HFF-Myc (cell line): ENCODE data around the gene HEPHL1.

Source experiments
- DNase-seq: peaks from one replicate; pipeline ENCODE4 v3.0.0-alpha.2; 2011; ENCODE audit warnings: low read depth; ENCODE audit errors: extremely low read depth
- H3K4me3 ChIP-seq: replicated peaks from 2 replicates; pipeline ENCODE4 v1.5.1; 2011; ENCODE audit warnings: low read depth, mild to moderate bottlenecking, control low read depth, low read length
- CTCF ChIP-seq: IDR thresholded peaks from 2 replicates; pipeline ENCODE4 v1.5.1; 2012; ENCODE audit warnings: mild to moderate bottlenecking, low read depth, low read length, control low read depth; ENCODE audit errors: missing control alignments

The HEPHL1 gene

GRCh38 chr11:94091091-94091490 lies 69.9 kb downstream of the HEPHL1 start:
- TF ChIP-seq CTCF = no peak
- no peak overlapping the region for H3K4me3 ChIP-seq
- DNase-seq = no peak

- H3K4me3 ChIP-seq = no peak overlapping the region
- no peak for TF ChIP-seq CTCF
- DNase-seq = no peak
Observed at GRCh38 chr11:94100253-94100652, 79.1 kb downstream of the HEPHL1 start.

GRCh38 chr11:94103471-94103870 lies 82.3 kb downstream of the HEPHL1 start:
- no peak overlapping the region for H3K4me3 ChIP-seq
- DNase-seq = no peak
- TF ChIP-seq CTCF = no peak

GRCh38 chr11:94104734-94105133 lies 83.6 kb downstream of the HEPHL1 start:
- no peak for TF ChIP-seq CTCF
- no peak for DNase-seq
- no peak overlapping the region for H3K4me3 ChIP-seq

GRCh38 chr11:94106716-94107115 lies 85.6 kb downstream of the HEPHL1 start:
- no peak overlapping the region for H3K4me3 ChIP-seq
- no peak for TF ChIP-seq CTCF
- no peak for DNase-seq

GRCh38 chr11:94107363-94107762 lies 86.2 kb downstream of the HEPHL1 start:
- no peak for DNase-seq

More at GRCh38 chr11:94107363-94107762, 86.2 kb downstream of the HEPHL1 start:
- TF ChIP-seq CTCF = no peak
- no peak overlapping the region for H3K4me3 ChIP-seq
